Measurements from ENCODE around the gene SP3. TPM values are rescaled to one million over a fixed set of nuclear protein-coding genes. Genes with fewer than 3 reads are reported as not detected.

SP3 gene
- total RNA-seq, 5 donors from 2014 or later (not counting 1 experiment from before 2014, with no cell fraction given), result 107 to 150 (median 123) TPM

- Mint-ChIP-seq H3K4me3 (no peak overlapping the region), H3K9me3 (no peaks in the 10 kb centered on the region), H3K27me3 (peaks cover 8 to 9% of the 10 kb centered on the region in 2 donors), H3K27ac (no peak overlapping the region), H3K36me3 (no peaks in the 10 kb centered on the region), H3K4me1 (peaks cover 0 to 6% (median under 1%) of the 10 kb centered on the region in 3 donors)
- Histone ChIP-seq H3K27ac (ENCODE audit: low read length) (no peak overlapping the region), H3K4me1 (ENCODE audit: control insufficient read depth in 1 of 2, extremely low read depth in 1 of 2, insufficient read depth in 2 of 2, low read length in 2 of 2) (no peaks in the 10 kb centered on the region), H3K9me3 (no peaks in the 10 kb centered on the region), H3K4me3 (ENCODE audit: control insufficient read depth in 1 of 2, extremely low read depth in 1 of 2, low read length in 1 of 2) (no peak overlapping the region), H3K27me3 (replicated peaks in 1 of 2; ENCODE audit: control insufficient read depth in 2 of 2, extremely low read depth in 1 of 2, insufficient read depth in 2 of 2, low read length in 1 of 2) (peaks cover 0 to 4% of the 10 kb centered on the region in 2 experiments), H3K36me3 (ENCODE audit: control insufficient read depth in 2 of 2, extremely low read depth in 1 of 2, insufficient read depth in 1 of 2, low read length in 1 of 2) (no peaks in the 10 kb centered on the region)
- WGBS (ENCODE audit: insufficient coverage), result 75% methylated on average over 8 of the region's 13 CpGs
- DNase-seq (no peak), ATAC-seq (replicated peaks in 1 of 4) (no peak)
- ChIA-PET CTCF (no interaction called here), POLR2A (interaction anchor here in 1 of 2 donors (0.6 kb wide), 1 partner anchor 10 kb away, joined by 4 read pairs; no protein-coding TSS in a partner anchor)
Observed at GRCh38 chr2:173990970-173991819, 26.0 kb upstream of the SP3 start.

DNA sequence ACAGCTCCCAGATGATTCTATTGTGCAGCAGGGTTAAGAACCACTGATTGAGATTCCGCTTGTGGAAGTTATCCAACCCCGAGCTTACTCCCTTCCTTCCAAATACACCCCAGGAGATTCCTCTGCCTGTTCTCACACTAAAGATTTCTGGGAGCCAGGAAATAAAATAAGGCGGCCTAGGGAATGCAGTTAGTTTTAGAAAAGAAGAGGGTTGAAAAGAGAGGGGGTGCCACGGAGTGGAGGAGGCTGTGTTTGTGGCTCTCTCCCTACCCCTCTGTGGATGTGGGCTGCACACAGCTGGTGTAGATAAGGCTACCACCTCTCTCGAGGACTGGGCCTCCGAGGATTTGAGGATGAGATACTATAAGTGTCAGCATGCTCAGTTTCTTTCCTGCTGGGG, 25.1 kb upstream of the SP3 start:
- H3K9me3 ChIP-seq, result no peaks in the 10 kb centered on the region
- ATAC-seq (replicated peaks in 1 of 4) (no peak), DNase-seq (no peak)
- H3K27me3 ChIP-seq (replicated peaks in 1 of 2; ENCODE audit: control insufficient read depth in 2 of 2, extremely low read depth in 1 of 2, insufficient read depth in 2 of 2, low read length in 1 of 2), result peaks cover 0 to 4% of the 10 kb centered on the region in 2 experiments
- no CpG with 5 or more reads among the region's 6 CpGs for WGBS (ENCODE audit: insufficient coverage)
- Mint-ChIP-seq H3K4me1 (peaks cover 2 to 6% (median 5%) of the 10 kb centered on the region in 3 donors), H3K27ac (no peak overlapping the region), H3K9me3 (no peaks in the 10 kb centered on the region), H3K36me3 (no peaks in the 10 kb centered on the region), H3K4me3 (no peak overlapping the region), H3K27me3 (peaks cover 8 to 9% of the 10 kb centered on the region in 2 donors)
- H3K4me1 ChIP-seq (ENCODE audit: control insufficient read depth in 1 of 2, extremely low read depth in 1 of 2, insufficient read depth in 2 of 2, low read length in 2 of 2), result no peaks in the 10 kb centered on the region
- ChIA-PET POLR2A (no interaction called here), CTCF (no interaction called here)
- no peak overlapping the region for H3K4me3 ChIP-seq (ENCODE audit: control insufficient read depth in 1 of 2, extremely low read depth in 1 of 2, low read length in 1 of 2)
- no peaks in the 10 kb centered on the region for H3K36me3 ChIP-seq (ENCODE audit: control insufficient read depth in 2 of 2, extremely low read depth in 1 of 2, insufficient read depth in 1 of 2, low read length in 1 of 2)
- H3K27ac ChIP-seq (ENCODE audit: low read length), result no peak overlapping the region

DNA sequence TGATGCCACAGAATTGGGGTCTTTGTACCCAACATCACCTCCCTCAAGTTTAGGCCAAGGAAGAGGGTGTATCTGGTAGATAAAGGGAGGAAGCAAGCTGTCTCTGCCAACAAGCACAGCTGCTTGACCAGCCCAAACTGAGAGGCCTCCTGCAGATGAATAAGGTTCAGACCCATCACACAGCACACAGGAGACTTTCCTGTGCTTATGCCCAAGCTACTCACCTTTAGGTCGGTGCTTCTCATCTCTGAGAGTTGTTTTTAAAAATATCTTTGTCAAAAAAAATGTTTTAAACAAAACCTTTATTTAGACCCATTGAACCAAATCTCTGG, 24.7 kb upstream of the SP3 start:
- Mint-ChIP-seq H3K4me1 (peaks cover 4 to 9% (median 5%) of the 10 kb centered on the region in 3 donors), H3K9me3 (no peaks in the 10 kb centered on the region), H3K4me3 (no peak overlapping the region), H3K36me3 (no peaks in the 10 kb centered on the region), H3K27ac (no peak overlapping the region), H3K27me3 (peaks cover 8 to 9% of the 10 kb centered on the region in 2 donors)
- ATAC-seq (replicated peaks in 1 of 4) (no peak), DNase-seq (no peak)
- CTCF ChIA-PET, result no interaction called here
- no CpG with 5 or more reads among the region's 1 CpG for WGBS (ENCODE audit: insufficient coverage)
- Histone ChIP-seq H3K9me3 (no peaks in the 10 kb centered on the region), H3K36me3 (ENCODE audit: control insufficient read depth in 2 of 2, extremely low read depth in 1 of 2, insufficient read depth in 1 of 2, low read length in 1 of 2) (no peaks in the 10 kb centered on the region), H3K4me1 (ENCODE audit: control insufficient read depth in 1 of 2, extremely low read depth in 1 of 2, insufficient read depth in 2 of 2, low read length in 2 of 2) (peaks cover 0 to 2% of the 10 kb centered on the region in 2 experiments), H3K4me3 (ENCODE audit: control insufficient read depth in 1 of 2, extremely low read depth in 1 of 2, low read length in 1 of 2) (no peak overlapping the region), H3K27me3 (replicated peaks in 1 of 2; ENCODE audit: control insufficient read depth in 2 of 2, extremely low read depth in 1 of 2, insufficient read depth in 2 of 2, low read length in 1 of 2) (peaks cover 0 to 4% of the 10 kb centered on the region in 2 experiments), H3K27ac (ENCODE audit: low read length) (no peak overlapping the region)
- POLR2A ChIA-PET, result no interaction called here

DNA sequence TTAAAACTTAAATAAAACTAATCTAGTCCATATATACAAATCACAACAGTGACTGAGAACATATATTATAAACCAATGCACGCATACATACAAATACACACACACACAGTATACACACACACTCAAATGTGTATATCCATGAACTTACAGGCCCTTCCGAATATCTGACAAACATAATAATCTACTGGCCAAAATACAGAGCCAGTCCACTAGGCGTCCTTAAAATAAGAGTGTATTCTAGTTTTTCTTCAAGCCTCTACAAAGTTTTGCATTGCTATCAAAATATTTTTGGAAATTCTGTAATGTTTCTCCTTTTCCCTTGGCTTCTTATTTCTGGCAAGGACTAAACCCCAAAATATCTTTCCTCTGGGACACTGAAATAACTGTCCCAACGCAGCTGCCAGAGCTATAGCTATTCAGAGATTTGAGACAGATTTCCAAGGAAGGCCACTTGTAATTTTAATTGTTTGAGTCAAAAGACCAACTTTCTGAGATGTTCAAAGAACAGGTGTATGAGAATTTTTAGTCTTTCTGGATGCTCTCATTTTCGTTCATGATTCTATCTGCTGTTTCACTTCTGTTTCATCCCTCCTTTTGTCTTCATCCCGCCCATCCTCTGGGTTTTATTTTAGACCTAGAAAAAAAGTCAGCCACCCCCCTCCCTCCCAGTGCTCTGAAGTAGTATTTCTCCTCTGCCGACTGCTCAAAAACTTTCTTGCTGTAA, 24.1 kb upstream of the SP3 start:
- Histone ChIP-seq H3K9me3 (no peaks in the 10 kb centered on the region), H3K4me1 (ENCODE audit: control insufficient read depth in 1 of 2, extremely low read depth in 1 of 2, insufficient read depth in 2 of 2, low read length in 2 of 2) (peaks cover 0 to 2% of the 10 kb centered on the region in 2 experiments), H3K27me3 (replicated peaks in 1 of 2; ENCODE audit: control insufficient read depth in 2 of 2, extremely low read depth in 1 of 2, insufficient read depth in 2 of 2, low read length in 1 of 2) (peaks cover 0 to 4% of the 10 kb centered on the region in 2 experiments), H3K27ac (ENCODE audit: low read length) (no peak overlapping the region), H3K36me3 (ENCODE audit: control insufficient read depth in 2 of 2, extremely low read depth in 1 of 2, insufficient read depth in 1 of 2, low read length in 1 of 2) (no peaks in the 10 kb centered on the region), H3K4me3 (ENCODE audit: control insufficient read depth in 1 of 2, extremely low read depth in 1 of 2, low read length in 1 of 2) (no peak overlapping the region)
- H3K36me3 Mint-ChIP-seq, result no peaks in the 10 kb centered on the region
- no CpG with 5 or more reads among the region's 7 CpGs for WGBS (ENCODE audit: insufficient coverage)
- H3K9me3 Mint-ChIP-seq, result no peaks in the 10 kb centered on the region
- ChIA-PET POLR2A (interaction anchor here in 1 of 2 donors (0.6 kb wide), 1 partner anchor 72 kb away, joined by 10 read pairs; no protein-coding TSS in a partner anchor), CTCF (no interaction called here)
- ATAC-seq (replicated peaks in 1 of 4) (no peak), DNase-seq (no peak)
- H3K27me3 Mint-ChIP-seq, result peaks cover 6 to 9% of the 10 kb centered on the region in 2 donors
- no peak overlapping the region for H3K27ac Mint-ChIP-seq
- no peak overlapping the region for H3K4me3 Mint-ChIP-seq
- peaks cover 4 to 9% (median 5%) of the 10 kb centered on the region in 3 donors for H3K4me1 Mint-ChIP-seq

- H3K27ac Mint-ChIP-seq, result no peak overlapping the region
- peaks cover 4 to 9% (median 5%) of the 10 kb centered on the region in 3 donors for H3K4me1 Mint-ChIP-seq
- no peak overlapping the region for H3K4me3 Mint-ChIP-seq
- H3K36me3 ChIP-seq (ENCODE audit: control insufficient read depth in 2 of 2, extremely low read depth in 1 of 2, insufficient read depth in 1 of 2, low read length in 1 of 2), result no peaks in the 10 kb centered on the region
- H3K4me3 ChIP-seq (ENCODE audit: control insufficient read depth in 1 of 2, extremely low read depth in 1 of 2, low read length in 1 of 2), result no peak overlapping the region
- no peak for ATAC-seq (replicated peaks in 1 of 4)
- no CpG with 5 or more reads among the region's 2 CpGs for WGBS (ENCODE audit: insufficient coverage)
- CTCF ChIA-PET, result interaction anchor here in 1 of 2 donors (0.6 kb wide), 1 partner anchor 46 kb away, joined by 5 read pairs; no protein-coding TSS in a partner anchor
- no peaks in the 10 kb centered on the region for H3K36me3 Mint-ChIP-seq
- no peaks in the 10 kb centered on the region for H3K9me3 ChIP-seq
- POLR2A ChIA-PET, result interaction anchor here (0.5 to 0.6 kb wide), 2 partner anchors 18 to 35 kb away, joined by 3 to 4 read pairs; no protein-coding TSS in a partner anchor
- H3K27ac ChIP-seq (ENCODE audit: low read length), result no peak overlapping the region
- DNase-seq, result no peak
- peaks cover 0 to 14% of the 10 kb centered on the region in 2 donors for H3K27me3 Mint-ChIP-seq
- peaks cover 0 to 2% of the 10 kb centered on the region in 2 experiments for H3K4me1 ChIP-seq (ENCODE audit: control insufficient read depth in 1 of 2, extremely low read depth in 1 of 2, insufficient read depth in 2 of 2, low read length in 2 of 2)
- peaks cover 0 to 10% of the 10 kb centered on the region in 2 experiments for H3K27me3 ChIP-seq (replicated peaks in 1 of 2; ENCODE audit: control insufficient read depth in 2 of 2, extremely low read depth in 1 of 2, insufficient read depth in 2 of 2, low read length in 1 of 2)
- H3K9me3 Mint-ChIP-seq, result no peaks in the 10 kb centered on the region
Observed at GRCh38 chr2:173986805-173987204, 21.6 kb upstream of the SP3 start.

DNA sequence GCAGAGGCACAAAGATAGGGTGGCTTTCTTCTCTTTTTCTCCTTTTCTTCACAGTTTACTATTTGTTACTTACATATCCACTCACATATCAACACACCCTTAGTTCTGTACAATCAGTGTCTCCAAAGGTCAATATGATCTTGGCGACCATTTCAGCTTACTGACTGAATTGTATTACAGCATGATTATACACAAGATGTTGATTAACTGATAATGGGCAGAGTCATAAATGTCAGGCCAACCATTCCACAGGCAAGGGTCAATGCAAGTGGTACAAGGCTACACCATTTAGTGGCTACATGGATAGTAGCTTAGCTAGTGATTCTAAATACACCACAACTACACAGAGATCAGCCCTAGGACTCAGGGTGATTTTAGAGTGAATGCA, 20.4 kb upstream of the SP3 start:
- no peak overlapping the region for H3K27ac ChIP-seq (ENCODE audit: low read length)
- no peaks in the 10 kb centered on the region for H3K9me3 ChIP-seq
- CTCF ChIA-PET, result no interaction called here
- no peak overlapping the region for H3K27ac Mint-ChIP-seq
- H3K27me3 Mint-ChIP-seq, result peaks cover 0 to 14% of the 10 kb centered on the region in 2 donors
- WGBS (ENCODE audit: insufficient coverage), result no CpG with 5 or more reads among the region's 1 CpG
- DNase-seq (no peak), ATAC-seq (replicated peaks in 1 of 4) (no peak)
- no peaks in the 10 kb centered on the region for H3K36me3 ChIP-seq (ENCODE audit: control insufficient read depth in 2 of 2, extremely low read depth in 1 of 2, insufficient read depth in 1 of 2, low read length in 1 of 2)
- H3K4me3 Mint-ChIP-seq, result no peak overlapping the region
- POLR2A ChIA-PET, result no interaction called here
- peaks cover 0 to 2% of the 10 kb centered on the region in 2 experiments for H3K4me1 ChIP-seq (ENCODE audit: control insufficient read depth in 1 of 2, extremely low read depth in 1 of 2, insufficient read depth in 2 of 2, low read length in 2 of 2)
- H3K4me1 Mint-ChIP-seq, result peaks cover 2 to 9% (median 5%) of the 10 kb centered on the region in 3 donors
- no peaks in the 10 kb centered on the region for H3K9me3 Mint-ChIP-seq
- H3K4me3 ChIP-seq (ENCODE audit: control insufficient read depth in 1 of 2, extremely low read depth in 1 of 2, low read length in 1 of 2), result no peak overlapping the region
- peaks cover 0 to 6% of the 10 kb centered on the region in 2 experiments for H3K27me3 ChIP-seq (replicated peaks in 1 of 2; ENCODE audit: control insufficient read depth in 2 of 2, extremely low read depth in 1 of 2, insufficient read depth in 2 of 2, low read length in 1 of 2)
- H3K36me3 Mint-ChIP-seq, result no peaks in the 10 kb centered on the region

All from T-cell (primary cell).